SKM-1 (cell line): ENCODE results near the gene G6PC1.
"Not testable (repeated sequence)": the region's sequence is repeated elsewhere in the genome, so short reads cannot be mapped to it uniquely, and the experiment has no call there.

Source experiments
- DNase-seq: peaks from one replicate; lab custom pipeline; 2025; ENCODE audit not compliant: unreplicated experiment; lab: John Stamatoyannopoulos, UW

G6PC1 gene

GRCh38 chr17:42873315-42873714, 27.3 kb upstream of the G6PC1 start:
- DNase-seq, result no peak

- not testable (repeated sequence) for DNase-seq
Observed at GRCh38 chr17:42873932-42874695, 26.5 kb upstream of the G6PC1 start.

- DNase-seq, result no peak
Observed at GRCh38 chr17:42877037-42877436, 23.6 kb upstream of the G6PC1 start.

- no peak for DNase-seq
Observed at GRCh38 chr17:42878123-42878880, 22.3 kb upstream of the G6PC1 start.

- DNase-seq, result no peak
Observed at GRCh38 chr17:42878924-42879595, 21.5 kb upstream of the G6PC1 start.

GRCh38 chr17:42879596-42879985, 21.0 kb upstream of the G6PC1 start:
- no peak for DNase-seq

- no peak for DNase-seq
Observed at GRCh38 chr17:42880776-42881310, 19.8 kb upstream of the G6PC1 start.

- DNase-seq, result not testable (repeated sequence)
Observed at GRCh38 chr17:42881706-42882105, 18.9 kb upstream of the G6PC1 start.

GRCh38 chr17:42882166-42882565, 18.4 kb upstream of the G6PC1 start:
- no peak for DNase-seq

GRCh38 chr17:42883802-42884558, 16.6 kb upstream of the G6PC1 start:
- DNase-seq, result no peak

GRCh38 chr17:42885806-42886205, 14.8 kb upstream of the G6PC1 start:
- DNase-seq, result not testable (repeated sequence)

GRCh38 chr17:42886283-42887176, 14.1 kb upstream of the G6PC1 start:
- peak; percentile 71 for DNase-seq

- DNase-seq, result no peak
Observed at GRCh38 chr17:42889809-42890208, 10.8 kb upstream of the G6PC1 start.

GRCh38 chr17:42891539-42892152, 9.0 kb upstream of the G6PC1 start:
- no peak for DNase-seq

- DNase-seq, result peak; percentile 30
Observed at GRCh38 chr17:42893359-42893758, 7.2 kb upstream of the G6PC1 start.

GRCh38 chr17:42894283-42895184, 6.1 kb upstream of the G6PC1 start:
- no peak for DNase-seq

- DNase-seq, result no peak
Observed at GRCh38 chr17:42895185-42895555, 5.4 kb upstream of the G6PC1 start.

GRCh38 chr17:42898147-42898811, 2.3 kb upstream of the G6PC1 start:
- DNase-seq, result no peak
